DMS153 (cell line): Measurements from ENCODE around the gene TNRC6B.

Source experiments
- DNase-seq: peaks from one replicate; lab custom pipeline; 2025; lab: John Stamatoyannopoulos, UW

The TNRC6B gene

GRCh38 chr22:40326905-40327735 lies 149.4 kb downstream of the TNRC6B start:
- DNase-seq, result peak; percentile 38

GRCh38 chr22:40328546-40329456 lies 151.1 kb downstream of the TNRC6B start:
- DNase-seq, result no peak

DNA sequence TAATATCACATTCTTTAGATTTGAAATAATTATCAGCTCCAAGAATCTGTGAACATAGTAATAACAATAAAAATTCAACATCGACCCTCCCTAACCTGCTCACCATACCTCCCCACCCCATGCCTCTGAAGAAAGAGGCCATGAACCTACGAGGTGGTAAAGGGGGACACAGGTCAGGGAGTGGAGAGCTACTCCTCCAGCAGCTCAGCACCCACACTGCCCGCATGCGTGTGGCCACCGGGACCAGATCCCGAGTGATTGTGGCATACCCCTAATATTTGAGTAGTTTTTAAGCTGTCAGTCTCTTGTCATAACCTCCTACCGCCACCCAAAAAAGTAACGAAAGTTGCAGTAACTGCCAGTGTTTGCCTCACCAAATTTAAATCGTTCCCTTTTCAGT lies 151.7 kb downstream of the TNRC6B start:
- DNase-seq, result no peak

DNA sequence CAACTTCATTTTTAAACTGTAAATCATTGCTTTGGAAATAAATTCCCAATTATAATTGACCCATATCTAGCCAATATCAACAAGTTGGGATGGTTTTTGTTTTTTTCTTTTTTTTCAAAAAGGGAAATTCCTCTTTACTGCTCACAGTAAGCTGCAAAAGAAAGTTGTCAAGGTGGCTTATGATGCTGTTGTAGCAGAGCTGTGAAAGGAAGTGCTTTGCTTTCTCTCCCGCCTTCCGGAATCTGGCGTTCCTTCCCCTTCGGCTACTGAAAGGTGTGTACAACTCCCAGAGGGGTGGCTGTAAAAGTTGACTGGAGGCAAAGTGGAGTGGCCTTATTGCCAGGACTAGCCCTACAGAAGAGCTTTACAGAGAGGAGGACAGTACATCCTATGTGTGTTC lies 152.4 kb downstream of the TNRC6B start:
- no peak for DNase-seq

GRCh38 chr22:40330615-40331014 lies 152.9 kb downstream of the TNRC6B start:
- DNase-seq, result no peak

- no peak for DNase-seq
These were observed 154.0 kb downstream of the TNRC6B start for GRCh38 chr22:40331706-40332105.

GRCh38 chr22:40332319-40332781 lies 154.6 kb downstream of the TNRC6B start:
- no peak for DNase-seq

DNA sequence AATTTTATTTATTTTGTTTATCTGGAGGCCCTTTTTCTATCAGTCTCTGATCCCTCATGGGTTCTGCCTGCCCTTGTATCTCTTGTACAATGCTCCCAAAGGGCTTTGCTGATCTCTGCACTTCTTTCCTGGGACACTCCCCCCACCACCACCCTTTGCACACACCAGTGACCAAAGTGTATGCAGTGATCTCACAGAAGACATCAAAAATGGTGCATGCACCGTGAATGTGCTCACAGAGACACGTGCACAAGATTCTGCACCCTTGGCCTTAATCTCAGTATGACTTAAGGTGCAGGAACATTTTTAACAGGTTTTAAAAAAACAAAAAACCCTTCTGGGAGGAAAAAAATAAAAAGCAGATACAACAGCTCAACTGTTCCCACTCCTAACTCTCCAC lies 156.3 kb downstream of the TNRC6B start:
- DNase-seq, result no peak

GRCh38 chr22:40334899-40335298 lies 157.2 kb downstream of the TNRC6B start:
- no peak for DNase-seq

GRCh38 chr22:40335358-40335757 lies 157.6 kb downstream of the TNRC6B start:
- no peak for DNase-seq

- no peak for DNase-seq
These were observed 162.3 kb downstream of the TNRC6B start for GRCh38 chr22:40340044-40340443.

DNA sequence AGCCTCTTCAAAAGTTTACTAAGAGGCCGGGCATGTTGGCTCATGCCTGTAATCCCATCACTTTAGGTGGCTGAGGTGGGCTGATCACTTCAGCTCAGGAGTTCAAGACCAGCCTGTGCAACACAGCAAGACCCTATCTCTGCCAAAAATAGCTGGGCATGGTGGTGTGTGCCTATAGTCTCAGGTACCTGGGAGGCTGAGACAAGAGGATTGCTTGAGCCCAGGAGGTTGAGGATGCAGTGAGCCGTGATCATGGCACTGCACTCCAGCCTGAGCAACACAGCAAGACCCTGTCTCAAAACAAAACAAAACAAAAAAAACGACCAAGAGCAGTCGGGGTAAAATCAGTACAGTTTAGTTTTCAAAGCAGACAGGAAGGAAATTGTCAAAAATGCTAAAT lies 163.9 kb downstream of the TNRC6B start:
- DNase-seq, result no peak

GRCh38 chr22:40342521-40342920 lies 164.8 kb downstream of the TNRC6B start:
- DNase-seq, result no peak

DNA sequence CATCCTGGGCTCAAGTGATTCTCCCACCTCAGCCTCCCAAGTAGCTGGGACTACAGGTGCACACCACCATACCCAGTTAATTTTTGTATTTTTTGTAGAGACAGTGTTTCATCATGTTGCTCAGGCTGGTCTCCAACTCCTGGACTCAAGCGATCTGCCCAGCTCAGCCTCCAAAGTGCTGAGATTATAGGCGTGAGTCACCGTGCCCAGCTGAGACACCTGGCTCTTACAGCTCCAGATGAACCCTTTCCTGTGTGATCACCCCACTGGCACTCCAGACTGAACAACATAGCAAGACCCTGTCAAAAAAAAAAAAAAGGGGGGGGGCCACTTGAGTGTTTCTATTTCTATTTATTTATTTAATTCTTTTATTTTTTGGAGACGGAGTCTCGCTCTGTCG lies 167.5 kb downstream of the TNRC6B start:
- no peak for DNase-seq

DNA sequence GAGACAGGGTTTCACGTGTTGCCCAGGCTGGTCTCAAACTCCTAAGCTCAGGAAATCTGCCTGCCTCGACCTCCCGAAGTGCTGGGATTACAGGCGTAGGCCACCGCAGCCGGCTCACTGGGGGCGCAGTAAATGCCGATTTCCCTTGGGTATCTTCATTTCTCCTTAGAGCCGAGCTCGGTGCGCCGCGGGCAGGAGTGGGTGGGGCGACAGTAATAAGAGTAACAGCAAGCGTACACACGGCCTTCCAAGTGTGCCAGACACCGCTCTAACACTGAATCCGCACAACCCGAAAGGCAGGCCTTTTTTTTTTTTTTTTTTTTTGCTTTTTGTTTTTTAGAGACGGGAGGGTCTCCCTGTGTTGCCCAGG lies 168.1 kb downstream of the TNRC6B start:
- no peak for DNase-seq

DNA sequence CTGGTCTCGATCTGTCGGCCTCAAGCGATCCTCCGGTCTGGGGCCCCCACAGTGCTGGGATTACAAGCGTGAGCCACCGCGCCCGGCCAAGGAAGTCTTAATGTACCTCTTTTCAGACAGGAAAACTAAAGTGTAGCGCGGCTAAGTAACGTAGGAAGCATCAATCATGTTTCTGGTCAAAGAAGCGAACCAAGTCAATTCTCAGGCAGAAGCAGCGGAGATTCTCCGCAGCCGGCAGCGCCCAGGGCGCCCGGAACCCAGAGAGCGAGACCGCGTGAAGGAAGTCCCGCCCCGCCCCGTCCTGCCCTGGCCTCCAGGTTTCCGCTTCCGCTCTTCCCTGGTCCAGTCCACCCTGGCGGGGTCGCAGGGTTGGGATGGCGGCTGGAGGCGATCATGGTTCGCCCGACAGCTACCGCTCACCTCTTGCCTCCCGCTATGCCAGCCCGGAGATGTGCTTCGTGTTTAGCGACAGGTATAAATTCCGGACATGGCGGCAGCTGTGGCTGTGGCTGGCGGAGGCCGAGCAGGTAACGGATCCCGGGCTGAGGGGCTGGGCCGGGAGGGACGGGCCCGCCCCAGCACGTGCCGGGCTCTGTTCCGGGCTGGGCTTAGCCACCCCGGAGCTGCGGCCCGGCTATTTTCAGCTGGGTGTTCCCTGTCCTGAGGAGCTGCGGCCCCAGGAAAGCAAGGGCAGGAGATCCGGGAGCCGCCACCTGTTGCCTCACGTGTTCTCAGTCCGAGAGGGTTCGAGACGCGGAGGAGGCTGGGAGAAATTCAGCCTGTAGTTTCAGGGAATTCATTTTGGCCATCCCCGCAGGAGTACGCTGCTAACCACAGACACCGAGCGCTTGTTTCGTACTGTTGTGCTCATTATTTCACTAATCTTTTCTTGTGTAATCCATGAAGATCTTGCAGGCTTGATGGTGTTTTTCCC lies 168.7 kb downstream of the TNRC6B start, which contains the start of gene ADSL:
ADSL (plus strand) TSS at position 316 of the 934 bp plus-strand sequence; CDS start at position 375, 59 bp downstream.
- DNase-seq, result peak; percentile 75

GRCh38 chr22:40347300-40347699 lies 169.6 kb downstream of the TNRC6B start:
- DNase-seq, result no peak

- no peak for DNase-seq
These were observed 170.4 kb downstream of the TNRC6B start for GRCh38 chr22:40348025-40348658.

GRCh38 chr22:40352763-40353162 lies 175.0 kb downstream of the TNRC6B start:
- no peak for DNase-seq

GRCh38 chr22:40361100-40361499 lies 183.4 kb downstream of the TNRC6B start:
- DNase-seq, result no peak

DNA sequence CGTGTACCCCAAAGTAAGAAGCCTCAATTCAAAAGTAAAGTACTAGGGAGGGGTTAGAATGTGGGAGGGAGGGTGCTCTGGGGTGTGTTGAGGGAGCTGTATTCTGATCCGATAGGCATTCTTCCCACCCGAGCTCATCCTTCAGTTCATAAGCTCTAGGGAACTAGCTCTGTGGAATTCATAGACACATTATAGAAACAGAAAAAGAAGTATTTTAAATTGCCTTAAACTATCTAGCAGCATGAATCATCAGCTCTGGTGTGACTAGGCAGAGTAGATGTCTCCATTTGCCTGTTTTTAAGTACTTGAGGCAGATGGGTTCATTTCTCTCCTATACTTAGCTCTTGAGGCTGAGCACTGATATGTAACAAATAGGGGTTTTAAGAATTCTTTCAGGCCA lies 185.3 kb downstream of the TNRC6B start:
- no peak for DNase-seq
